ENCODE results near the gene COL23A1. TPM values are rescaled to one million over a fixed set of nuclear protein-coding genes. Genes with fewer than 3 reads are reported as not detected.

The COL23A1 gene
- polyA plus RNA-seq, 2 of the 4 experiments (the other 2 are of a cell fraction): not detected

DNA sequence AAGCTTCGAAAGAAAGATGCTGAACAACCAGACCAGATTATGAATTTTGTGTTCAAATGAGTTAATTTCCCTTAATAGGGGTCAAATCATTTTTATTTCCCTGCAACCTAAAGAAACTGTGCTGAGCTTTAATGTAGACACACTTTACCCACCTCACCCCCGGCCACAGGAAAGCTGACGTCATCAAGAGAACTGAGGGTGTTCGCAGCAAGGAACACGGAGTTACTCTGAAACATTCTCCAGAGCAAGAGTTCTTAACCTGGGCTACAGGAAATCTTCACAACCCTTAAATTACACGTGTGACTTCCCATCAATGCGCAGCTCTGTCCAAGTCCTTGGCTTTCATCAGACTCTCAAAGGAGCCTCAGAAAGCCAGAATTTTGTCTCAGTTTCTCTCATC lies 116.3 kb downstream of the COL23A1 start:
- CTCF ChIA-PET: no interaction called here
- Histone ChIP-seq H3K4me2 (no peak overlapping the region), H3K27ac (no peak overlapping the region), H3K4me1 (no peaks in the 10 kb centered on the region), H3K9me3 (peaks cover 13% of the 10 kb centered on the region; the same call in 2 of the 3 replicates), H3K4me3 (no peak overlapping the region)
- TF ChIP-seq TFCP2L1 (CRISPR knock-in tag; IDR thresholded peaks at IDR 0.05) (no peak), ZFP36 (IDR thresholded peaks at IDR 0.05; ENCODE audit: borderline replicate concordance, partially characterized antibody) (no peak), EHMT2 (IDR thresholded peaks at IDR 0.05; ENCODE audit: low read depth) (no peak), EP300 (IDR thresholded peaks at IDR 0.05) (no peak), HOXB13 (CRISPR knock-in tag; IDR thresholded peaks at IDR 0.05; ENCODE audit: low read depth) (no peak), HDAC2 (IDR thresholded peaks at IDR 0.05) (no peak), PHF8 (IDR thresholded peaks at IDR 0.05; ENCODE audit: borderline replicate concordance, low read depth) (no peak), BHLHE40 (IDR thresholded peaks at IDR 0.05; ENCODE audit: low read depth, low read length) (no peak), CEBPB (IDR thresholded peaks at IDR 0.05) (no peak), FOXS1 (CRISPR knock-in tag; IDR thresholded peaks at IDR 0.05) (no peak), MAZ (IDR thresholded peaks at IDR 0.05; ENCODE audit: borderline replicate concordance, low read depth, low read length) (no peak), ZC3H11A (IDR thresholded peaks at IDR 0.05) (no peak), HOXB5 (CRISPR knock-in tag; IDR thresholded peaks at IDR 0.05) (no peak), FOSB (CRISPR knock-in tag; IDR thresholded peaks at IDR 0.05) (no peak)
- TF ChIP-seq, protein P1, sequence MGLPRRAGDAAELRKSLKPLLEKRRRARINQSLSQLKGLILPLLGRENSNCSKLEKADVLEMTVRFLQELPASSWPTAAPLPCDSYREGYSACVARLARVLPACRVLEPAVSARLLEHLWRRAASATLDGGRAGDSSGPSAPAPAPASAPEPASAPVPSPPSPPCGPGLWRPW (IDR thresholded peaks at IDR 0.05): no peak
- TF ChIP-seq, protein P2, sequence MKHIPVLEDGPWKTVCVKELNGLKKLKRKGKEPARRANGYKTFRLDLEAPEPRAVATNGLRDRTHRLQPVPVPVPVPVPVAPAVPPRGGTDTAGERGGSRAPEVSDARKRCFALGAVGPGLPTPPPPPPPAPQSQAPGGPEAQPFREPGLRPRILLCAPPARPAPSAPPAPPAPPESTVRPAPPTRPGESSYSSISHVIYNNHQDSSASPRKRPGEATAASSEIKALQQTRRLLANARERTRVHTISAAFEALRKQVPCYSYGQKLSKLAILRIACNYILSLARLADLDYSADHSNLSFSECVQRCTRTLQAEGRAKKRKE (CRISPR knock-in tag; IDR thresholded peaks at IDR 0.05; ENCODE audit: low read depth): no peak
- TF ChIP-seq, protein P3, sequence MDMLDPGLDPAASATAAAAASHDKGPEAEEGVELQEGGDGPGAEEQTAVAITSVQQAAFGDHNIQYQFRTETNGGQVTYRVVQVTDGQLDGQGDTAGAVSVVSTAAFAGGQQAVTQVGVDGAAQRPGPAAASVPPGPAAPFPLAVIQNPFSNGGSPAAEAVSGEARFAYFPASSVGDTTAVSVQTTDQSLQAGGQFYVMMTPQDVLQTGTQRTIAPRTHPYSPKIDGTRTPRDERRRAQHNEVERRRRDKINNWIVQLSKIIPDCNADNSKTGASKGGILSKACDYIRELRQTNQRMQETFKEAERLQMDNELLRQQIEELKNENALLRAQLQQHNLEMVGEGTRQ (IDR thresholded peaks at IDR 0.05): no peak
- DNase-seq (ENCODE audit: low read depth in 1 of 2, low spot score in 1 of 2) (no peak), ATAC-seq (no peak), FAIRE-seq (no peak)
- WGBS (ENCODE audit: missing lambda C conversion rate): 25% methylated on average over 7 of the region's 7 CpGs
- POLR2A ChIA-PET: no interaction called here

DNA sequence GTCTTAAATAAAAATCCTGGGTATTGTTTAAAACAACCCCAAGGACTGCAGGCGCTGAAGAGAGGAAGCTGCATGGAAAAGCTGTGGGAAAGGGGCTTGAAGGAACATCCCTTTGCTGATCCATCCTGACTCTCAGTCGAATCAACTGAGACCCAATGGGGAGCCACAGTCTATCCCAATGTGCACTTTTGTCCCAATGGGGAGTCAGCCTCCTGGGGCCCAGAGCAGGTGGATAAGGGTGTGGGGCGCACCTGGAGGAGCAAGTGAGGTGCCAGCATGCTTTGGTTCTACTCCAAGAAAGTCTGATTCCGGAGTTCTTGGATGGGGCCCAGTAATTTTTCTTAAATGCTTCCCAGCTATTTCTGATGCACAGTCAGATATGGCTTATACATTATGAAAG lies 118.1 kb downstream of the COL23A1 start:
- DNase-seq (ENCODE audit: low read depth in 1 of 2, low spot score in 1 of 2) (no peak), ATAC-seq (no peak), FAIRE-seq (no peak)
- no peak overlapping the region for H3K4me2 ChIP-seq
- no peaks in the 10 kb centered on the region for H3K4me1 ChIP-seq
- 28% methylated on average over 4 of the region's 4 CpGs for WGBS (ENCODE audit: missing lambda C conversion rate)
- H3K4me3 ChIP-seq: no peak overlapping the region
- CTCF ChIA-PET: no interaction called here
- H3K9me3 ChIP-seq: peaks cover 7% of the 10 kb centered on the region; the same call in 1 of the 3 replicates
- POLR2A ChIA-PET: no interaction called here
- TF ChIP-seq, protein P4, sequence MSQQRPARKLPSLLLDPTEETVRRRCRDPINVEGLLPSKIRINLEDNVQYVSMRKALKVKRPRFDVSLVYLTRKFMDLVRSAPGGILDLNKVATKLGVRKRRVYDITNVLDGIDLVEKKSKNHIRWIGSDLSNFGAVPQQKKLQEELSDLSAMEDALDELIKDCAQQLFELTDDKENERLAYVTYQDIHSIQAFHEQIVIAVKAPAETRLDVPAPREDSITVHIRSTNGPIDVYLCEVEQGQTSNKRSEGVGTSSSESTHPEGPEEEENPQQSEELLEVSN (IDR thresholded peaks at IDR 0.05; ENCODE audit: borderline replicate concordance, low read depth): no peak
- TF ChIP-seq FOSB (CRISPR knock-in tag; IDR thresholded peaks at IDR 0.05) (no peak), ZNF302 (CRISPR knock-in tag; IDR thresholded peaks at IDR 0.05) (no peak), CBX8 (IDR thresholded peaks at IDR 0.05) (no peak), EHF (CRISPR knock-in tag; IDR thresholded peaks at IDR 0.05) (no peak), MYC (IDR thresholded peaks at IDR 0.05; ENCODE audit: borderline replicate concordance, low read length) (no peak), RFX5 (IDR thresholded peaks at IDR 0.05) (no peak), ZFP36 (IDR thresholded peaks at IDR 0.05; ENCODE audit: borderline replicate concordance, partially characterized antibody) (no peak), JUNB (IDR thresholded peaks at IDR 0.05) (no peak), HEYL (CRISPR knock-in tag; IDR thresholded peaks at IDR 0.05) (no peak), RARB (CRISPR knock-in tag; IDR thresholded peaks at IDR 0.05) (no peak)
- TF ChIP-seq, protein P3 (IDR thresholded peaks at IDR 0.05): no peak
- TF ChIP-seq, protein P5, sequence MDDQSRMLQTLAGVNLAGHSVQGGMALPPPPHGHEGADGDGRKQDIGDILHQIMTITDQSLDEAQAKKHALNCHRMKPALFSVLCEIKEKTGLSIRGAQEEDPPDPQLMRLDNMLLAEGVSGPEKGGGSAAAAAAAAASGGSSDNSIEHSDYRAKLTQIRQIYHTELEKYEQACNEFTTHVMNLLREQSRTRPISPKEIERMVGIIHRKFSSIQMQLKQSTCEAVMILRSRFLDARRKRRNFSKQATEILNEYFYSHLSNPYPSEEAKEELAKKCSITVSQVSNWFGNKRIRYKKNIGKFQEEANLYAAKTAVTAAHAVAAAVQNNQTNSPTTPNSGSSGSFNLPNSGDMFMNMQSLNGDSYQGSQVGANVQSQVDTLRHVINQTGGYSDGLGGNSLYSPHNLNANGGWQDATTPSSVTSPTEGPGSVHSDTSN (IDR thresholded peaks at IDR 0.05): no peak
- H3K27ac ChIP-seq: no peak overlapping the region

Measured in A549 (cell line).